ENCODE results near the gene CDH13. TPM values are rescaled to one million over a fixed set of nuclear protein-coding genes. Genes with fewer than 3 reads are reported as not detected.

CDH13 gene
- total RNA-seq, 1 donor from 2014 or later: 2.3 TPM

DNA sequence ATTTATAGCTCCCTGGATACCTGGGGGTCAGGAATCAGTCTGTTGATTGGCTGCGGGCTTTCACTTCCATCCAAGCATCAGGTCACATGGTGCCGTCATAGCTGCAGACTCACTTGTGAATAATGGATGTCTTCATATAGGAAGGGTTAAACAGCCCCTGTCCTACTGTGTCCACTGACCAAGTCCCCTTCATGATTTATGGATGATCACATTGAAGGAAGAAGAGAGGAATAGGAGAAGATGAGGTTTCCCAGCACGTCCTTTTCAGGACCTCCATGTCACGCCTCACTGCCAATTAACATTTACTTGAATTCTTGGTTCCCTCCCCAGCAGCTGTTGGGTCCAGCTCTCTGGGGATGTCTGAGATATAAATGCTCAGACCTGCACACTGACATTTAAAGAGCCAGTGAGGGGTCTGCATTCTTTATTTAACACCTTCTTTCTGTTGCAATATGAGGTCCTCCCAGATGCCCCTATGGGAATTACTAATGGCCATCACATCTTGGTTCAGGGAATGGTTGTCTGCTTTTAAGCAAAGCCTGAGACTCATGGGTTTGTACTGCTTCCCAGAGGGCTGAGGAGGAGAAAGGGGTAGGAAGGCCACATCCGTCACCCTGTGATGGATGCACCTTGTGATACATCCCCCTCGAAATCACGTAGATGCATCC lies 950.4 kb downstream of the CDH13 start:
- TF ChIP-seq, protein P1, sequence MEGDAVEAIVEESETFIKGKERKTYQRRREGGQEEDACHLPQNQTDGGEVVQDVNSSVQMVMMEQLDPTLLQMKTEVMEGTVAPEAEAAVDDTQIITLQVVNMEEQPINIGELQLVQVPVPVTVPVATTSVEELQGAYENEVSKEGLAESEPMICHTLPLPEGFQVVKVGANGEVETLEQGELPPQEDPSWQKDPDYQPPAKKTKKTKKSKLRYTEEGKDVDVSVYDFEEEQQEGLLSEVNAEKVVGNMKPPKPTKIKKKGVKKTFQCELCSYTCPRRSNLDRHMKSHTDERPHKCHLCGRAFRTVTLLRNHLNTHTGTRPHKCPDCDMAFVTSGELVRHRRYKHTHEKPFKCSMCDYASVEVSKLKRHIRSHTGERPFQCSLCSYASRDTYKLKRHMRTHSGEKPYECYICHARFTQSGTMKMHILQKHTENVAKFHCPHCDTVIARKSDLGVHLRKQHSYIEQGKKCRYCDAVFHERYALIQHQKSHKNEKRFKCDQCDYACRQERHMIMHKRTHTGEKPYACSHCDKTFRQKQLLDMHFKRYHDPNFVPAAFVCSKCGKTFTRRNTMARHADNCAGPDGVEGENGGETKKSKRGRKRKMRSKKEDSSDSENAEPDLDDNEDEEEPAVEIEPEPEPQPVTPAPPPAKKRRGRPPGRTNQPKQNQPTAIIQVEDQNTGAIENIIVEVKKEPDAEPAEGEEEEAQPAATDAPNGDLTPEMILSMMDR (IDR thresholded peaks at IDR 0.05; ENCODE audit: unreplicated experiment): no peak
- H3K27ac Mint-ChIP-seq (ENCODE audit: unreplicated experiment): no peak overlapping the region
- no peaks in the 10 kb centered on the region for H3K4me1 Mint-ChIP-seq (ENCODE audit: unreplicated experiment)
- H3K36me3 Mint-ChIP-seq (ENCODE audit: low read depth, unreplicated experiment): no peaks in the 10 kb centered on the region
- H3K27me3 Mint-ChIP-seq (ENCODE audit: unreplicated experiment): no peaks in the 10 kb centered on the region
- no peak for DNase-seq (ENCODE audit: low spot score)
- H3K4me3 Mint-ChIP-seq (ENCODE audit: unreplicated experiment): no peak overlapping the region
- no peaks in the 10 kb centered on the region for H3K9me3 Mint-ChIP-seq (ENCODE audit: unreplicated experiment)

DNA sequence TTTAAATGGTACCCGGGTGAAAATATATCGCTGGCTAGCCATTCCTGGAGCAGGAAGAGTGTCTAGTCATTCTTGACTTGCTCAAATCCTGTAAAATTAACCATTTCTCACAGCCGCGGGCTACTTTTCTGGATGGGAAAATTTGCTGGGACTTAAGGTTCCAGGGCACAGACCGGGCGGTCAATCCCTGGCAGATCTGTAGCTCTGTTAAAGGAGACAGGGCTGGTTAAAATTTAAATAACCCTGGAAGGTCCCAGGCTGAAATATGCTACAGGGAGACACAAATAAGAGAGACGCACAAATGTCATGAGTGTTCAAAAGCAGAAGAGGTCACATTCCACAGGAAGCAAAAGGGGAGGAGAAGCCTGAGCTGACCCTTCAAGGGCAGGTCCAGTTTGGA lies 951.4 kb downstream of the CDH13 start:
- no peak for DNase-seq (ENCODE audit: low spot score)
- Mint-ChIP-seq H3K36me3 (ENCODE audit: low read depth, unreplicated experiment) (no peaks in the 10 kb centered on the region), H3K4me1 (ENCODE audit: unreplicated experiment) (no peaks in the 10 kb centered on the region), H3K4me3 (ENCODE audit: unreplicated experiment) (no peak overlapping the region), H3K27me3 (ENCODE audit: unreplicated experiment) (no peaks in the 10 kb centered on the region), H3K27ac (ENCODE audit: unreplicated experiment) (no peak overlapping the region), H3K9me3 (ENCODE audit: unreplicated experiment) (no peaks in the 10 kb centered on the region)
- TF ChIP-seq, protein P1 (IDR thresholded peaks at IDR 0.05; ENCODE audit: unreplicated experiment): no peak

DNA sequence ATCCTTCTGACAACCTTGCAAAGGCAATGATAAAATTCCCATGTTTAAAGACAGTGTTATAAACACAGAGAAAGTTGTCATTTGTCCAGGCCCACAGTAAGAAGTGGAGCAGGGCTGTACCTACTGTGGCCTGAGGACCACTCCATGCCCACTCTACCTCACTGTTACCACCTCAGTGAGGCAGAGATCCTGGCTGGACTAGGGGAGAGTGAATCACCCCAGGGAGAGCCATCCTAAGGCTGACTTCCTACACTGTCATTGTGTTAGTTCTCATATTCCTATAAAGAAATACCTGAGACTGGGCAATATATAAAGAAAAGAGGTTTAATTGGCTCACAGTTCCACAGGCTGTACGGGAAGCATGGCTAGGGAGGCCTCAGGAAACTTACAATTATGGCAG lies 952.3 kb downstream of the CDH13 start:
- DNase-seq (ENCODE audit: low spot score): no peak
- H3K36me3 Mint-ChIP-seq (ENCODE audit: low read depth, unreplicated experiment): no peaks in the 10 kb centered on the region
- no peaks in the 10 kb centered on the region for H3K9me3 Mint-ChIP-seq (ENCODE audit: unreplicated experiment)
- no peak overlapping the region for H3K27ac Mint-ChIP-seq (ENCODE audit: unreplicated experiment)
- TF ChIP-seq, protein P1 (IDR thresholded peaks at IDR 0.05; ENCODE audit: unreplicated experiment): no peak
- no peaks in the 10 kb centered on the region for H3K27me3 Mint-ChIP-seq (ENCODE audit: unreplicated experiment)
- H3K4me1 Mint-ChIP-seq (ENCODE audit: unreplicated experiment): no peaks in the 10 kb centered on the region
- no peak overlapping the region for H3K4me3 Mint-ChIP-seq (ENCODE audit: unreplicated experiment)

DNA sequence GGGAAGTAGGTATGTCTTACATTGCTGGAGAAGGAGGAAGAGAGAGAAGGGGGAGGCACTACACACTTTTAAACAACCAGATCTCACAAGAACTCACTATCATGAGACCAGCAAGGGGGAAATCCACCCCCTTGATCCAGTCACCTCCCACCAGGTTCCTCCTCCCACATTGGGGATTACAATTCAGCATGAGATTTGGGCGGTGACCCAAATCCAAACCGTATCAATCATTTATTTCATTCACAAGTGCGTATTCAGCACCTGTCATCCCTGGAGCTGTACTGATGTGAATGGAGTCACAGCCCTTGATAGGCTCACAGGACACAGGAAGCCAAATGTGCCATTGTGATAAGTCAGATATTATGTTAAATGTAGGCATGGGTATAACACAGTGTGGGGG lies 952.7 kb downstream of the CDH13 start:
- no peaks in the 10 kb centered on the region for H3K36me3 Mint-ChIP-seq (ENCODE audit: low read depth, unreplicated experiment)
- no peak for DNase-seq (ENCODE audit: low spot score)
- no peaks in the 10 kb centered on the region for H3K9me3 Mint-ChIP-seq (ENCODE audit: unreplicated experiment)
- TF ChIP-seq, protein P1 (IDR thresholded peaks at IDR 0.05; ENCODE audit: unreplicated experiment): no peak
- no peak overlapping the region for H3K4me3 Mint-ChIP-seq (ENCODE audit: unreplicated experiment)
- no peak overlapping the region for H3K27ac Mint-ChIP-seq (ENCODE audit: unreplicated experiment)
- H3K4me1 Mint-ChIP-seq (ENCODE audit: unreplicated experiment): no peaks in the 10 kb centered on the region
- no peaks in the 10 kb centered on the region for H3K27me3 Mint-ChIP-seq (ENCODE audit: unreplicated experiment)

DNA sequence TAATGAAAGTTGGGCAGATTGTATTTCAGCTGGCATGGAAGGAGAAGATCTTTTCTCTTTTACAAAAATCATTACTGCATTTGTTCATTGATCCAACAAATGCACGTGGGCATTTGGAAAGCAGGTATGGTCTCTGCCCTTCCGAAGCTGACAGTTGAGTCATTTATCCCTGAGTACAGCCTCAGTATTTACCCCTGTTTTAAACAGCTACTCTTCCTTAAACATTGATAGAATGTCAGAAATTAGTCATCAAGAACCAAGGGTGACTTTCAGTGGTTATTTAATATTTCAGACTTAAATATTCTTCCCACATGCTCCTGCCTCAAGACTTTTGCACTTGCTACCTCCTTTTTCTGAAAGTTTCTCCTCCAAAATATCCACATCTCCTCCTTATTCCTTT lies 954.3 kb downstream of the CDH13 start:
- no peaks in the 10 kb centered on the region for H3K27me3 Mint-ChIP-seq (ENCODE audit: unreplicated experiment)
- no peaks in the 10 kb centered on the region for H3K9me3 Mint-ChIP-seq (ENCODE audit: unreplicated experiment)
- no peak for DNase-seq (ENCODE audit: low spot score)
- no peaks in the 10 kb centered on the region for H3K36me3 Mint-ChIP-seq (ENCODE audit: low read depth, unreplicated experiment)
- no peak overlapping the region for H3K4me3 Mint-ChIP-seq (ENCODE audit: unreplicated experiment)
- TF ChIP-seq, protein P1 (IDR thresholded peaks at IDR 0.05; ENCODE audit: unreplicated experiment): no peak
- H3K4me1 Mint-ChIP-seq (ENCODE audit: unreplicated experiment): no peaks in the 10 kb centered on the region
- H3K27ac Mint-ChIP-seq (ENCODE audit: unreplicated experiment): no peak overlapping the region

Data from endothelial cell (in vitro differentiated cells).